Right lung (tissue), 5 donors: ENCODE data around the gene HS1BP3. TPM values are rescaled to one million over a fixed set of nuclear protein-coding genes. Genes with fewer than 3 reads are reported as not detected.

Experiments used
- DNase-seq, 2 donors: peaks; one replicate each; pipeline ENCODE4 v3.0.0-alpha.2; 2013
- polyA plus RNA-seq, 5 donors: library from polyadenylated mRNA; unstranded; fragments of 120-200 nt; gene quantifications; one replicate each; pipeline versions ENCODE4 v1.2.1 to v1.2.3, GENCODE V29; 2013; ENCODE audit warnings: inconsistent platforms in 1 of 5, low replicate concordance in 1 of 5; ENCODE audit not compliant: insufficient read length in 5 of 5, insufficient read depth in 1 of 5

Gene HS1BP3
- polyA plus RNA-seq, 5 donors = 10.8 to 15.2 (median 13.0) TPM

DNA sequence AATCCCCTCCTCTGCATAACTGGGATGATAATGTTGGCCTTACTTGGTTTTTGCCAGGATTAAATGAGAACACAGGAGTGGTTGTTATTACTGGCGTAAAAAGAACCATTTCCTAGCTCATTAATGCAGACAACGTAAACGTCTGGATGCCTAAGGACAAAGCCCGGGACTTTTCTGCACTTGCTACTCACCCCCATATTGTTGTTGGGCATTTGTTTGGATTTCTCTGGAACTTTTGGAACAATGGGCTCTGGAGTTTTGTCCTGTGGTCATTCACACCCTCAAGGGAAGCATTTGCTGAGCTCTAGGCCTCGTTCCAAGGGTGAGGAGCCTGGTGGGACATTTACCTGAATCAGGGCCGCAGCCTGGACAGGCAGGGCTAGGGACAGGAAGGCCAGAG is 76.0 kb downstream of the HS1BP3 start:
- no peak for DNase-seq

DNA sequence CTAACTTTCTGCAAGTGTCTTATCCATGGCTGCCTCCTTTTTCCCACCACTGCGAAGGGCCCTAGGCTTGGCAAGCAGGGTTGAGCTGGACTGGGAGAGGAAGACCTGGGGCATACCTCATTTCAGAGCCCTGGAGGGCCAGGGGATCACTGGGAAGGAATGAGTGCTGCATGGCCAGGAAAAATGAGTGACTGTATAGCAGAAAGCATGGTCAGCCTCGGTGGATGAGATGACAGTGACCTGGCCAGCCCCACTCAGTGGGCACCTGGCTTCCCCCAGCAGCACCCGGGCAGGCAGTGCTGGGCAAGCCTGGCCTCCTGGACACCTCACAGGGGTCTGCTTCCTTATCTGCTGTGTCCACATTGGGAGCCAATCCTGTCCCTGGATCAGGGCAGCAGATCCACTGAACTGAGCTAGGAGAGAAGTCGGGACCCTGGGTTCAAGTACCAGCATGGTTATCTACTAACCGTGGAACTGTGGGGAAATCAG is 76.4 kb downstream of the HS1BP3 start:
- no peak for DNase-seq

DNA sequence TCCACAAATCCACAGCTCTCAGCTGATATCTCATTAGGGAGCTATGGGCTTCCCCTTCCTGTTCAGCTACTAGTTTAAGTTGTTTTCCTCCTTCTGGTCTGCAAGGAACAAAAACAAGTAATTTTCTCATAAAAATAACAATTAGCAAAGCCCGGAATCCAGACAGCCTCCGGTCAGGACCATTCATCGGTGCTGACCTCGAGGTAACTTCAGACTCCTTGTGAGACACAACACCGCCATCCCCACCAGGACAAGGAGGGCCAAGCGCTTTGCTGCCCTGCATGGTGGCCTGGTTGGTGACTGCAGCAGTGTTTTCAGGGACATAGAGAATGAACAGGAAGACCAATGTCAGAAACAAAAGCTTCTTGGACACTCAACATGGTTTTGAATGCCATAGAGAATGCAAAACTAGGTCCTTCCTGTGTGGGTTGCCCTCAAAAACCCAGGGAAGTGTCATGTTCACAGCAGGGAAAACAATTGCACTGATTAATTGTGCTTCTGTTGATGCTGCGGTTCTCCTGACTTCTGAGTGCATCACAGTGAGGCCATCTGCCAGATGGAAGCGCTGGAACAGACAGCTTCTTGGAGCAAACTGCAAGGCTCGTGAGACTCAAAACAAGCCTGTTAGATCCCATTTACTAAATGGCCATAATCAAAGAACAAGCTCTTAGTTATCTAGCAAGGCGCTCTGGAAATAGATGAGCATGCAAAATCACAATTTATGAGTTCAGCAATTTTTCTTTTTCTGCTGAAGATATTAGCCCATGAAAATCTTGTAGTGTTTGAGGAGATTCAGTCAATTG is 77.1 kb downstream of the HS1BP3 start:
- DNase-seq = peak in 1 of 2 donors; percentile 50

DNA sequence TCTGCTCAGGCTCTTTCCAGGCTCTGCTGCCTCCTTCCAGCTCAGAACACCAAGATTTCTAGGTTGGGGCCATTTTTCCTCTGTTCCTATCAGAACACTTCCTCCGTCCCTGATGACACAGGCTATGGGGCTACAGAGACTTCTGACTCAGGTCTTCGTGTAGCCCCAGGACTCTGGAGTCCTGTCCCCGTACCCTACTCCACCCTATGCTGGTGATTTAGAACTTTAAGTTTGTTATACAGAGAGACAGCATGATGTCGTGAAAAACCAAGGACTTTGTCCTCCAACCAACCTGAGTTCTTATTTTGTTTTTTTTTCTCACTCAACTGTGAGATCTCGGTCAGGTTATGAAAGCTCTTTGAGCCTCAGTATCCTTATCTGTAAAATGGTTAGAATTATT is 78.7 kb downstream of the HS1BP3 start:
- no peak for DNase-seq

DNA sequence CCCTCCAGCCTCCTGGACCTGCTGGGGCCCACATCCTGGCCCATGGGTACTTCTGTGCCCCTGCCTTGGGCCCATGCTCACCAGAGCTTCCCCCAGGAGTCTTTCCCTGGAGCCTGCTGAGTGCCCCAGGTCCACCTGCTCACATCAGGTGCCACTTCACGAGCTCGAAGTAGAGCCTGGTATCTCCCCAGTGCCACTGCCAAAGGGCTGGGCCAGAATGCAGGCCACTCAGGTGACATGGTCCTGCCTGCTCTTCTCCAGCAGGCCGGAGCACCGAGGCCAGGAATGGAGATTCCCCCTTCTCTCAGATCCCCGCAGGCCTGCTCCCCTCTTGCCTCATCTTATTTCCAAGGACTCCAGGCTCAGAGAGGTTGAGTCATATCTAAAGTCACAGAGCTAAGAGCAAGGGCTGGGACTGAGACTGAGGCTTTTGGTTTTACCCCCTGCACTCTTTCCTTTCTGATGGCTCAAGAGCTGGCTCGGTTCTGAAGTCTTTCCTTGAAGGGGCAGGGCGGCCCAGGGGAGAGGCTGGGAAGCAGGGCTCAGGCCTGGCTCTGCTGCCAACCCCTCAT is 79.2 kb downstream of the HS1BP3 start:
- DNase-seq = no peak

DNA sequence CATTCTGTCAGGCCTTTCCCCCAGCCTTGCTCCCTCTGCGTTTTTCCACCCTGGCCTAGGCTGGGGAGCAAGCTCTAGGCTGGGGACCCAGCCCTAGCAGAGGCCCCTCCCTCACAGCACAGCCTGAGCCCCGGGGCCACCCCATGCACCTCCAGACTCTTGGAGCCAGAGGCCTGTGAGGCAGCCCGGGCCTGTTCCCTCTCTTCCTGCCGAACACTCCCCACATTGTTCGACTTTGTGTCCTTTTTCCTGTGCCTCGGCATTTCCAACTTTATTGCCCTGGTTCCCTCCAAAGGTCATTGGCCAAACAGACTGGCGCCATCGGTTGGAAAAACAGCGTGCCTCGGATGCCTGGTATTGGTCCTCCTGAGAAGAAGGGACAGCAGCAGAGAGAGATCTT is 79.7 kb downstream of the HS1BP3 start:
- no peak for DNase-seq

DNA sequence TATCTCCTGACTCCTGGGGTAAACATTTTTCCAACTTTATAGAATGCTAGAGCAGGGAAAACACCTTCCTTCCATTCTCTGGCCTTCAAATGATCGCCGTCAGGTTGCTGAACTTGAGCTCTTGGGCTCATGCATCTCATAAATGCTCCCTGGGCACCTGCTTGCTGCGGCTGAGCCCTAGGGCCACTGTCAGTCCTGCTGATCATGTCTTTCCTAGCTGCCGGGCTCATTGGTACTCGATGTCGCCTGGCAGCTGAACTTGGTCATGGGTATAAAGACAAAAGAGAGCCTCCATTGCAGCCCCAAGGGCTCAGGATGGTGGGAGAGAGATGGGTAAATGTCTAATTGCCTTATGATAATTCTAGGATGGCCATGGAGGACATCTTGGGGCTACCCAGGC is 80.6 kb downstream of the HS1BP3 start:
- no peak for DNase-seq

DNA sequence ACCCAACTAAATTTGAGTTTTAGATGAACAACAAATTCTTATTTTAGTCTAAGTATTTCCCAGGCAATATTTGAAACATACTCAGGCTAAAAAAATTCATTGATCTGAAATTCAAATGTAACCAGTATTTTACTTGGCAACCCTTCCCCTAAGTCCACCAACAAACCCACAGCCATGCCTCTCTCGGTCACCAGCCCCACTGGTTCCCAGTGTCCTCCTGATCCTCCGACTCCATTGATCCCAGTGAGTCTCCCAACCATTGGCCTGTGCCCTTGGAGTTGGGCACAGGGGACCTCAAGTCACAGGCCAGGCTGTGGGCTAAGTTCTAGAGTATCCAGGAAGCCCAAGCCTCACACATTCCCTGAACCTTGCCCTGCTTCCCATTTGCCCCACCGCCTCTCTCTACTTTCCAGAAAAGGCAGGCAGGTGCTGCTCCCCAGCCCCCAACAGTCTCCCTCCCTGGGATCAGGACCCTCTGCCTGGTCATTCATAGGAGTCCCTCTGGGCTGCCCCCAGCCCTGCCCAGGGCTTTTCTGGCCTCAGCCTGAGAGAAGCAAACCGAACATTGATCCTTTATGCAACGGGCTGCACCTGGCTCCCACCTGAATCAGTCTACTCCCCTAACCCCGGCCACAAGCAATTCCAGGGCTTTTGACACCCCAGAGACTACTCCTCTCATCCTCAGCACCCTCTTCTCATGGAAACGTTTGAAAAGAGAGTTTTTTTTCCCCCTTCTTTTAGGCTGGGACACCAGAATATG is 81.3 kb downstream of the HS1BP3 start:
- DNase-seq = no peak

DNA sequence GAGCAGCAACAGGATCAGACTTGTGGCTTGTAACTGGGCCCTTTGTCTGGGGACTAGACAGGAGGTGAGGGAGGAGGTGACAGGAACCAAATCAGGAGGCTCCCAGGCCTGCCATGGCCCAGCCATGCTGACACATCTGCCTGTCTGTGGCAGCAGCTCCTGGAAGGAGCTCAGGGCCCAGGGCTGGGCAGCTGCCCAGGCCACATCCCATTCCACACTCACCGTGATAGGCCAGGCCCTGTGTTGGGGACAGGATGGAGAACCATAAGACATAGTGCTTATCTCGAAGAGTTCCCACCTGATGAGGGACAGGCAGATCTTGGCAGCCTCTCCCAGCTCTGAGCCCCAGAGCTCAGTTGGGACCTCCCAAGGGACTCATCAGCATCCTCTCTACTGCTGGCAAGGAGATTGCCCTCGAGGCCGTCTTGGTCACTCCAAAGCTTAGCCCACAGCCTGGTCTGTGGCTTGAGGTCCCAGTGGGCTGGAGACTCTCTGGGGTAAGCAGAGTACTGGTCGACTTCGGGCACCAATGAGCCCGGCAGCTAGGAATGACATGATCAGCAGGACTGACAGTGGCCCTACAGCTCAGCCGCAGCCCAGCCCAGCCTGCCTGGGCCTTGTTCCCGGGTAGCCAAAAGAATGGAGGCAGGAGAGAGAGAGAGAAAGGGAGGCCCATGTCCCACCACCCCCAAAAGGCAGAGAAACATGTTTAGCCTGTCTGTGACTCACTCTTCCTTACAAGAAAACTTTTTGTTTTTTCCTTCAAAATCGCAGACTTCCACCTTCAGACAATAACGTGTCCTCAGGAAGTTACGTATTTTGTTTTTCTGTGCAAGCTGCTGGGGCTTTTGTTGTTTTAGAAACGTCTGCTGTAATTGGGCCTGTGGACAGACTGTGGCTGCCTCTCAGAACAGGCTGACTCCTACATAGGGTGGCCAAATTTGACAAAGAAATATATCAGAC is 82.1 kb downstream of the HS1BP3 start:
- no peak for DNase-seq

DNA sequence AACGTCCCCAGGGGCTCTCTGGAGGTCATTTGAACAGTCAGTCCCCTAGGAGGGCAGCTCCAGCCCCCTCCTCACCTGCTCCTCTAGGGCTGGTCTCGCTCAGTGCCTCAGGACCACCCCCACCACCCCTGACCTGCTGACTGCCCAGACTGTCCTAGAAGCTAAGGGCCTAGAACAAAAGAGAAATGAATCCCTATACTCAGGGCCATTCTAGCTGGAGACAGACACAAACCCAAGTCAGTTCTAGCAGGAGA is 83.0 kb downstream of the HS1BP3 start:
- no peak for DNase-seq

Other genes with a start within 250 kb of the HS1BP3 start
- 100 to 1,000 TPM in 1 of 5 donors, 10 to 100 TPM in 4; 61.7 to 112 (median 76.2) TPM for gene RHOB, start 204.0 kb downstream of the HS1BP3 start, polyA plus RNA-seq
- gene GDF7, start 16.0 kb upstream of the HS1BP3 start, polyA plus RNA-seq = under 1 TPM; 0.16 to 0.40 (median 0.36) TPM
- gene LDAH, start 172.0 kb upstream of the HS1BP3 start, polyA plus RNA-seq = 10 to 100 TPM; 17.9 to 27.3 (median 25.0) TPM